Left lung (tissue), 10 donors: ENCODE measurements around the gene PIGL. TPM values are rescaled to one million over a fixed set of nuclear protein-coding genes. Genes with fewer than 3 reads are reported as not detected.

Experiments
- ATAC-seq: fragments of 200-7000 bp; cut with Tn5 transposase; one replicate; pipeline ENCODE4 v1.9.1; 2020; ENCODE audit warnings: moderate library complexity
- DNase-seq, 4 donors: peaks; one replicate each; pipeline ENCODE4 v3.0.0-alpha.2; 2013 to 2020
- H3K27ac ChIP-seq, 2 donors: fragments of 200-600 bp; sonication (generic) in 1 of 2; one replicate each; pipeline versions ENCODE4 v1.5.0 to v1.8.0; 2020 to 2021
- H3K27me3 ChIP-seq, 2 donors: fragments of 200-600 bp; sonication (generic) in 1 of 2; one replicate each; pipeline versions ENCODE4 v1.5.0 to v1.8.0; 2020 to 2021
- H3K36me3 ChIP-seq, 2 donors: fragments of 200-600 bp; sonication (generic) in 1 of 2; one replicate each; pipeline versions ENCODE4 v1.5.0 to v1.8.0; 2020 to 2021
- H3K4me1 ChIP-seq, 2 donors: fragments of 200-600 bp; one replicate each; pipeline ENCODE4 v1.8.0; 2021
- H3K4me3 ChIP-seq, 2 donors: fragments of 200-600 bp; sonication (generic) in 1 of 2; one replicate each; pipeline versions ENCODE4 v1.5.0 to v1.8.0; 2020 to 2021; ENCODE audit warnings: mild to moderate bottlenecking in 1 of 2
- H3K9me3 ChIP-seq, 2 donors: fragments of 200-600 bp; sonication (generic) in 1 of 2; one replicate each; pipeline versions ENCODE4 v1.5.0 to v1.8.0; 2020 to 2021
- intact Hi-C, 2 donors: fragments of 100-400 bp; cut with DNase I; formaldehyde crosslinking; loops; one replicate each; pipeline versions ENCODE4 v1.11.2 to v1.14.2; 2022
- polyA plus RNA-seq, 6 donors: library from polyadenylated mRNA; unstranded; fragments of 120-200 nt; gene quantifications; one replicate each; pipeline ENCODE4 v1.2.1, GENCODE V29; 2013; ENCODE audit not compliant: insufficient read length in 6 of 6
- total RNA-seq, 2 donors: library from RNA; stranded (reverse); fragmentation: NEBNext Ultra II Directional; extraction: Animal tissue kit (Norgen Biotek cat#: 25700); gene quantifications; one replicate each; pipeline ENCODE4 v1.2.1, GENCODE V29; 2021
- TF ChIP-seq, protein P1 (sequence below), 2 donors: fragments of 200-600 bp; sonication (generic) in 1 of 2; IDR thresholded peaks; one replicate each; pipeline versions ENCODE4 v1.5.0 to v1.8.0; 2021; ENCODE audit warnings: antibody characterized with exemption in 2 of 2
- donor health status: DM: no; HTN: yes; CAD: no.
- donor health status: DM: no; HTN: no; CAD: no.

Gene PIGL
- total and polyA plus RNA-seq, 8 donors, result 15.9 to 56.0 (median 40.5) TPM

DNA sequence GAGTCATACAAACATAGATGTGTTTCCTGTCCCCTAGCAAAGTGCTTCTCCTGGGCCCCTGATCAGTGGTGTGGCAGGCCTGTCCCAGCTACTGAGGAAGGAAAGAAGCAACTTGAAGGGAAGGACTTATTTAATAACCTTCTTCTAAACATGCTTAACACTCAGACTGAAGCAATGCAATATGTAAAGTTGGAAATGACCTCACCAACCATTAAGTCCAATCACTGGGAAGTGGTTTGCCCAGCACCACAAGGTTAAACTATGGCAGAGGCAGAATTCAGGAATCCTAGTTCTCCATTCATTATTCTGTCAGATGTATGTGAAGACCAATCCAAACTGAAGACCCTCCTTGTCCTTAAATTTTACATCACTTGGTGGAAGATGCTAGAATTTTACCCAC lies 97.2 kb downstream of the PIGL start:
- H3K4me3 ChIP-seq, result no peak overlapping the region
- DNase-seq (no peak), ATAC-seq (no peak)
- H3K4me1 ChIP-seq, result no peaks in the 10 kb centered on the region
- intact Hi-C loops, result no loop called here
- no peak overlapping the region for H3K27ac ChIP-seq
- TF ChIP-seq, protein P1, sequence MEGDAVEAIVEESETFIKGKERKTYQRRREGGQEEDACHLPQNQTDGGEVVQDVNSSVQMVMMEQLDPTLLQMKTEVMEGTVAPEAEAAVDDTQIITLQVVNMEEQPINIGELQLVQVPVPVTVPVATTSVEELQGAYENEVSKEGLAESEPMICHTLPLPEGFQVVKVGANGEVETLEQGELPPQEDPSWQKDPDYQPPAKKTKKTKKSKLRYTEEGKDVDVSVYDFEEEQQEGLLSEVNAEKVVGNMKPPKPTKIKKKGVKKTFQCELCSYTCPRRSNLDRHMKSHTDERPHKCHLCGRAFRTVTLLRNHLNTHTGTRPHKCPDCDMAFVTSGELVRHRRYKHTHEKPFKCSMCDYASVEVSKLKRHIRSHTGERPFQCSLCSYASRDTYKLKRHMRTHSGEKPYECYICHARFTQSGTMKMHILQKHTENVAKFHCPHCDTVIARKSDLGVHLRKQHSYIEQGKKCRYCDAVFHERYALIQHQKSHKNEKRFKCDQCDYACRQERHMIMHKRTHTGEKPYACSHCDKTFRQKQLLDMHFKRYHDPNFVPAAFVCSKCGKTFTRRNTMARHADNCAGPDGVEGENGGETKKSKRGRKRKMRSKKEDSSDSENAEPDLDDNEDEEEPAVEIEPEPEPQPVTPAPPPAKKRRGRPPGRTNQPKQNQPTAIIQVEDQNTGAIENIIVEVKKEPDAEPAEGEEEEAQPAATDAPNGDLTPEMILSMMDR (IDR thresholded peaks at IDR 0.05), result no peak
- no peaks in the 10 kb centered on the region for H3K9me3 ChIP-seq
- H3K36me3 ChIP-seq, result peaks cover 0 to 7% of the 10 kb centered on the region in 2 donors
- no peaks in the 10 kb centered on the region for H3K27me3 ChIP-seq

DNA sequence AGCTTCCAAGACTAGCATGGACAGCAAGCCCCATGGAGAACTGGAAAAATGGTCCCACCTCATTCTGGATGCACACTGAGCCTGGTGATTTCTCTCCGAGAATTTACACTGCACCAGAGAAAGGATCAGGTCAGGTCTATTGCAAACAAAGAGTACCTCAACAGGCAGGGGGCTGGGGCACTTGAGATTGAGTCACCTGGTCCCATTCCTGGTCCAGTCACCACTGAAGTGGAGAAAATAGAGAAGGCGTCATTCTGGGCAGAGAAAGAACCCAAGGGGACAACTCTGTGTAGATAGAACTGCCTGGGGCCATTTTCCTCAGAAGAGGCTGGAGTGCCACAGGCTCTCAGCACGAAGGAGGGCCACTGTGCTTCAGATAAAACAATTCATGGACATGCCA lies 97.8 kb downstream of the PIGL start:
- peak in 1 of 4 donors; percentile 50 for DNase-seq
- no peaks in the 10 kb centered on the region for H3K27me3 ChIP-seq
- ATAC-seq, result peak; percentile 76
- H3K4me3 ChIP-seq, result no peak overlapping the region
- TF ChIP-seq, protein P1 (IDR thresholded peaks at IDR 0.05), result no peak
- no peak overlapping the region for H3K27ac ChIP-seq
- no peaks in the 10 kb centered on the region for H3K4me1 ChIP-seq
- no peaks in the 10 kb centered on the region for H3K9me3 ChIP-seq
- intact Hi-C loops, result no loop called here
- H3K36me3 ChIP-seq, result peaks cover 0 to 7% of the 10 kb centered on the region in 2 donors

DNA sequence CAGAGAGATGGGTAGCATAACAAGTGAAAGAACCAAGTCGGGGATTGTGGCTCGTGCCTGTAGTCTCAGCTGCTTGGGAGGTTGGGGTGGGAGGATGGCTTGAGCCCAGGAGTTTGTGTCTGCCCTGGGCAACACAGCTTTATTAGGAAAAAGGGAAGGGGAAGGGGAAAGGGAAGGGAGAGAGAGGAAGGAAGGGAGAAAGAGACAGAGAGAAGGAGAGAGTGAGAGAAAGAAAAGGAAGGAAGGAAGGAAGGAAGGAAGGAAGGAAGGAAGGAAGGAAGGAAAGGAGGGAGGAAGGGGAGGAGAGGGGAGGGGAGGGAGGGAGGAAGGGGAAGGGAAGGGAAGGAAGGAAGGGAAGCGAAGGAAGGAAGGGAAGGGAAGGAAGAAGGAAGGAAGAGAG lies 103.0 kb downstream of the PIGL start:
- DNase-seq, result no peak
- Histone ChIP-seq H3K4me3 (no peak overlapping the region), H3K27ac (no peak overlapping the region), H3K4me1 (no peaks in the 10 kb centered on the region), H3K9me3 (no peaks in the 10 kb centered on the region), H3K27me3 (no peaks in the 10 kb centered on the region), H3K36me3 (peaks cover 0 to 15% of the 10 kb centered on the region in 2 donors)
- ATAC-seq, result no peak
- TF ChIP-seq, protein P1 (IDR thresholded peaks at IDR 0.05), result no peak
- intact Hi-C loops, result no loop called here

DNA sequence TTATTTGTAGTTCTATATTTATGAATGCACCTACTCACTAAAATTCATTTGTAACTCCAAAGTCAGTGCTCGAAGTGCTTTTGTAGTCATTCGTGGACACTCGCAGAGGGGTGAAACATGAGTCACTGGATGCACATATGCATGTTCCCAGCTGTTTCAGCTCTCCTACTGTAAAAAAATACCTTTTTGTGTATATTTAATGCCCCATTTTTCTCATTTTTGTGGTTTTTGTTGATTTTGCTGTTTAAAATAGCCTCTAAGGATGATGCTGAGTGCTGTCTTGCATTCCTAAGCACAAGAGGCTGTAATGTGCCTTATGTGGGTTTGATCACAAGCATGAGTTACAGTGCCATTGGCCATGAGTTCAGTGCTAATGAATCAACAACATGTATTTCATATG lies 105.6 kb downstream of the PIGL start:
- no peak for DNase-seq
- no peak overlapping the region for H3K4me3 ChIP-seq
- no peak for ATAC-seq
- intact Hi-C loops, result no loop called here
- TF ChIP-seq, protein P1 (IDR thresholded peaks at IDR 0.05), result no peak
- H3K36me3 ChIP-seq, result peaks cover 0 to 28% of the 10 kb centered on the region in 2 donors
- no peak overlapping the region for H3K27ac ChIP-seq
- H3K9me3 ChIP-seq, result no peaks in the 10 kb centered on the region
- H3K4me1 ChIP-seq, result no peaks in the 10 kb centered on the region
- H3K27me3 ChIP-seq, result no peaks in the 10 kb centered on the region

DNA sequence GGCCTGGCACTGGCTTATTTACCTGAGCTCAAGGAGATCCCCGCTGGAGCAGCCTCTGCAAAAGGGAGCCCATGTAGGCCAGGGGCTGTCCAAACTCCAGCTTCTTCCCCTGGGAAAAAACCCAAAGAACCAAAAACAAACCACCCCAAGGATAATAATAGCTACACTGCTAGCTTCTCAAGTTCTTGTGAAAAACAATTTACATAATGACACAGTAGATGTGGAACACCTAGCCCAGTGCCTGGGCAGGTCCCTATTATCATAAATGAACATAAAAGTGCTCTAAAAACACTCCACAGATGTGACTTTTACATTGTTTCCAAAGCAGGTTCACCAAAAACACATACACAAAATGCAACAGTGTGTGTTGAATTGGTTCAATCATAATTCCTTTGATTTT lies 109.0 kb downstream of the PIGL start:
- no peaks in the 10 kb centered on the region for H3K4me1 ChIP-seq
- intact Hi-C loops, result no loop called here
- peaks cover 0 to 28% of the 10 kb centered on the region in 2 donors for H3K36me3 ChIP-seq
- no peak overlapping the region for H3K27ac ChIP-seq
- H3K4me3 ChIP-seq, result no peak overlapping the region
- H3K9me3 ChIP-seq, result no peaks in the 10 kb centered on the region
- ATAC-seq, result no peak
- no peak for DNase-seq
- H3K27me3 ChIP-seq, result no peaks in the 10 kb centered on the region
- TF ChIP-seq, protein P1 (IDR thresholded peaks at IDR 0.05), result no peak
